Astrocyte (in vitro differentiated cells and primary cell): ENCODE measurements around the gene DUSP21.

Experiments used
- EZH2 ChIP-seq: IDR thresholded peaks from 2 replicates; pipeline ENCODE4 v1.6.1; 2012; ENCODE audit warnings: mild to moderate bottlenecking, low read length, inconsistent platforms; ENCODE audit not compliant: insufficient read depth
- TF ChIP-seq, protein P1 (sequence below): IDR thresholded peaks from 2 replicates; pipeline ENCODE4 v1.5.1; 2011; ENCODE audit warnings: low read depth, mild to moderate bottlenecking, inconsistent platforms, low read length, moderate library complexity; ENCODE audit not compliant: insufficient read depth

DNA sequence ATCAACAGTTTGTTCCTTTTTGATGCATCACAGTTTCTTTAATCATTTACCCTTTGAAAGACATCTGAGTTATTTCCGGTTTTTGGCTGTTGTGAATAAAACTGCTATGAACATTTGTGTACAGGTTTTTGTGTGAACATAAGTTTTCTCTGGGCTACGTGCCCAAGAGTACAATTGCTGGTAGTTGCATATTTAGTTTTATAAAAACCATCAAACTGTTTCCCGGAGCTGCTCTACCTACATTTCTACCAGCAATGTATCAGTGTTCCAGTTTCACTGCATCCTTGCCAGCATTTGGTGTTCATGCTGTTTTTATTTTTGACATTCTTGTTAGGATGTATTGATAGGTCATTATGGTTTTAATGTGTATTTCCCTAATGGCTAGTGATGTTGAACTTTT, 46.4 kb downstream of the DUSP21 start:
- TF ChIP-seq, protein P1, sequence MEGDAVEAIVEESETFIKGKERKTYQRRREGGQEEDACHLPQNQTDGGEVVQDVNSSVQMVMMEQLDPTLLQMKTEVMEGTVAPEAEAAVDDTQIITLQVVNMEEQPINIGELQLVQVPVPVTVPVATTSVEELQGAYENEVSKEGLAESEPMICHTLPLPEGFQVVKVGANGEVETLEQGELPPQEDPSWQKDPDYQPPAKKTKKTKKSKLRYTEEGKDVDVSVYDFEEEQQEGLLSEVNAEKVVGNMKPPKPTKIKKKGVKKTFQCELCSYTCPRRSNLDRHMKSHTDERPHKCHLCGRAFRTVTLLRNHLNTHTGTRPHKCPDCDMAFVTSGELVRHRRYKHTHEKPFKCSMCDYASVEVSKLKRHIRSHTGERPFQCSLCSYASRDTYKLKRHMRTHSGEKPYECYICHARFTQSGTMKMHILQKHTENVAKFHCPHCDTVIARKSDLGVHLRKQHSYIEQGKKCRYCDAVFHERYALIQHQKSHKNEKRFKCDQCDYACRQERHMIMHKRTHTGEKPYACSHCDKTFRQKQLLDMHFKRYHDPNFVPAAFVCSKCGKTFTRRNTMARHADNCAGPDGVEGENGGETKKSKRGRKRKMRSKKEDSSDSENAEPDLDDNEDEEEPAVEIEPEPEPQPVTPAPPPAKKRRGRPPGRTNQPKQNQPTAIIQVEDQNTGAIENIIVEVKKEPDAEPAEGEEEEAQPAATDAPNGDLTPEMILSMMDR = no peak
- no peak for TF ChIP-seq EZH2
